ENCODE measurements around the gene EPHA10.

The EPHA10 gene

GRCh38 chr1:37765916-37766664 lies 1.2 kb upstream of the EPHA10 start:
- no peak for TF ChIP-seq CTCF (IDR thresholded peaks at IDR 0.05)
- H3K27ac ChIP-seq, result no peak overlapping the region
- DNase-seq (ENCODE audit: low spot score), result no peak
- no peak overlapping the region for H3K4me3 ChIP-seq

DNA sequence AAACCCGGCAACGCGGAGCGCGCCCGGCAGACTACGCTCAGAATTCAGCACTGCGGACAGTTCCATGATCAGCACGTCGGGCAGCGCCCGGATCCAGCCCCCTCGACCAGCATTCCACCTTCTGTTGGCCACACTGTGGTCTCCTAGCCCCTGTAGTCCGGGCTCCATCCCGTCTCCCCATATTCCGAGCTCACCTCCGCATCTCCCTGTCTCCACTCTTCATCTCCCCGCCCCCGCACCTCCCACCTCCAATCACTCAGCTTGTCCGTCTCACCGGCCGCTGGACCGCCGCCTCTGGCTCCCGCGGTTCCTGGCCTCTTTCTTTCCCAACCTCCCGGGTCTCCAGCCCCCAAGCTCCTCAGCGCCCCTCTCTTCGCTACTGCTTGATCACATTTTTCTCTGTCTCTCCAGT lies 500 bp downstream of the EPHA10 start:
- Histone ChIP-seq H3K4me3 (no peak overlapping the region), H3K27ac (no peak overlapping the region)
- DNase-seq (ENCODE audit: low spot score), result no peak
- no peak for TF ChIP-seq CTCF (IDR thresholded peaks at IDR 0.05)

GRCh38 chr1:37763791-37764413 lies 1.0 kb downstream of the EPHA10 start:
- TF ChIP-seq CTCF (IDR thresholded peaks at IDR 0.05), result no peak
- Histone ChIP-seq H3K27ac (no peak overlapping the region), H3K4me3 (no peak overlapping the region)
- no peak for DNase-seq (ENCODE audit: low spot score)

DNA sequence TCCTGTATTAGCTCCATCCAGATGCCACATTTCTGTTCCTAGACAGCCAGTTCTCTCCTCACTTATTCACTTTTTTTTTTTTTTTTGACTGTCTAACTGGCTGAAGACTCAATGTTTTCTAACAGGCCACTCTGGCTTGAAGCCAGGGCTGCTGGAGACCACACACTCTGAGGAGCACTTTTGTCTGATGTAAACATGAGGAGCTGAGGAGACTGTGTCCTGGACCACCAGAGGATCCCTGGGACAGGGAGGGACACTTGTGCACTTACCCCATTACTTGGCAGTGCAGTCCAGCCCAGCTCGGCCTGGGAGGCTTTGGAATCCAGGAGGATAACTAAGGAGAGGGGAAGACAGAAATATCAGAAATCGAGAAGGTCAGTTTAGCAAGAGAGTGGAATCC lies 2.4 kb downstream of the EPHA10 start:
- Histone ChIP-seq H3K27ac (no peak overlapping the region), H3K4me3 (no peak overlapping the region)
- DNase-seq (ENCODE audit: low spot score), result no peak
- TF ChIP-seq CTCF (IDR thresholded peaks at IDR 0.05), result no peak

DNA sequence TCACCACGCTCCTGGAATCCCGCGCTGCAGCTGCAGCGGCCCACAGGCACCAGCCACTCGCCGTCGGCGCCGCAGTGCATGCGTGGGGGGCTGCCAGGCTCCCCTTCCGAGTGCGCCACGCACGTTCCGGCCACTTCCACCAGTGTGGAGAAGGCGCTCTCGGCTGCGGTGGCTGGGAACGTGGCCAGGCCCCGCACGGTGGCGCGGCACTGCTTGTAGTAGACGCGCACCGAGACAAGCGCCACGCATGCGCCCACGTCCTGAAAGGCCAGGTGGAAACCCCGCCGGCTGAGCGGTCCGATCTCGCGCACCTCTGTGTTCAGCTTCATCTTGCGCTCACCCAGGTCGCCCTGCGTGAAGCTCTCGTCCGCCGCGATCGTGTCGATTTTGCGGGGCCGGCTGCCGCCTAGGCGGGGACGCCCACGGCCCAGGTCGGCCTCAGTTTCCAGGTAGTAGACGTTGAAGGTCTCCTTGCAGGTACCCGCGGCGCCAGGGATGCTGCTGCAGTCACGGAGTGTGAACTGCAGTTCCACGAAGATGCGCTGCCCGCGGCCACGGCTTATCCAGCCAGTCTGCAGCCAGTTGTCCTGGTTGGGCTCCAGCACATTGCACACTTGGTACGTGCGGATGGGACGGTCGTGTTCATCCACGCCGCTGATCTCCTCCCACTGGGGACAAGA lies 3.4 kb downstream of the EPHA10 start:
- DNase-seq (ENCODE audit: low spot score), result no peak
- no peak for TF ChIP-seq CTCF (IDR thresholded peaks at IDR 0.05)
- Histone ChIP-seq H3K27ac (no peak overlapping the region), H3K4me3 (no peak overlapping the region)

DNA sequence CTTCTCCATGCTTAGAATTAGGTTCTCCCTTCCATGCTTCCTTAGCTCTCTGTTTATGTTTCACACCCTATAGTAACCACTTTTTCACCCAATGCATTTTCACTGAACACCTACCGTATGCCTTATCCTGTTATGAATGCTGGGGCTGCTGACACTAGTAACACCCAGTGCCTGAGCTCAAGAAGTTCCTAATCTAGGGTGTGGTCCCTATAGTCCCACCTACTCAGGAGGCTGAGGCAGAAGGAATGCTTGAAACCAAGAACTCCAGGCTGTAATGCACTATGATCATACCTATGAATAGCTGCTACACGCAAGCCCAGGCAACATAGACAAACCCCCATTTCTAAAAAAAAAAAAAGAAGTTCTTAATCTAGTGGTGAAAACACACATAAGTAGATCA lies 5.5 kb downstream of the EPHA10 start:
- no peak for DNase-seq (ENCODE audit: low spot score)
- no peak overlapping the region for H3K27ac ChIP-seq
- H3K4me3 ChIP-seq, result no peak overlapping the region
- TF ChIP-seq CTCF (IDR thresholded peaks at IDR 0.05), result no peak
